GM18868 (cell line): ENCODE data around the gene CAMKK2.
A peak's percentile ranks its signal among the peaks of the same experiment; 100 is the strongest.
"Not testable (repeated sequence)": the region's sequence is repeated elsewhere in the genome, so short reads cannot be mapped to it uniquely, and the experiment has no call there.

ENCODE experiments used
- ATAC-seq: cut with Tn5 transposase; IDR thresholded peaks from one replicate; pipeline ENCODE4 v1.9.1; 2021; ENCODE audit warnings: mild to moderate bottlenecking, moderate library complexity; ENCODE audit not compliant: unreplicated experiment

The CAMKK2 gene

DNA sequence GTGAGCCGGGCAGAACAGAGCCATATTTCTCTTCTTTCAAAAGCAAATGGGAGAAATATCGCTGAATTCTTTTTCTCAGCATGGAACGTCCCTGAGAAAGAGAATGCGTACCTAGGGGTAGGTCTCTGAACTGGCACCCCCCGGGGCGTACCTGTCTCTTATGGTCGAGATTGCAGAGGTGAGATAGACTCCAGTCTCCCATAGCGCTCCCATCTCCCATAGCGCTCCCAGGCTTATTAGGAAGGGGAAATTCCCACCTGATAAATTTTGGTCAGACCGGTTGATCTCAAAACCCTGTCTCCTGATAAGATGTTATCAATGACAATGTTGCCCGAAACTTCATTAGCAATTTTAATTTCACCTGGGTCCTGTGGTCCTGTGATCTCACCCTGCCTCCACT is 16.0 kb downstream of the CAMKK2 start:
- ATAC-seq, result not testable (repeated sequence)

DNA sequence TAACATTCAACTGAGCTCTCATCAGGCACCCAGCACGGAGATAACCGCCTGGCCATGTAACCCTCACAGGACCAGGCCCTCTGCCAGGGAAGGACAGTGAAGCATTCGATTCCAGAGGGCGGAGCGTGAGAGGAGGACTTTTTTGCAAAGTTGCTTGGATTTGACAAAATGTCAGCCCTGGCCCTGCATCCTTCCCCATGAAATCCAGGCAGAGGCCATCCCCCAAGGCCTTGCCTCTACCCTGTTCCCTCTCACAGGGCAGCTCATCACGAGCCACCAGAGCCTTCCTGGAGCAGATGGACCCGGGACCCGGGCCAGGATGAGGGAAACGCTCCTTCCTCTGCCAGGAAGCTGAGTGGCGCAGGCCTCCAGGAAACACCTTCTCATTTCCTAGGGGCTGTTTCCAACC is 17.0 kb downstream of the CAMKK2 start:
- ATAC-seq, result no peak

DNA sequence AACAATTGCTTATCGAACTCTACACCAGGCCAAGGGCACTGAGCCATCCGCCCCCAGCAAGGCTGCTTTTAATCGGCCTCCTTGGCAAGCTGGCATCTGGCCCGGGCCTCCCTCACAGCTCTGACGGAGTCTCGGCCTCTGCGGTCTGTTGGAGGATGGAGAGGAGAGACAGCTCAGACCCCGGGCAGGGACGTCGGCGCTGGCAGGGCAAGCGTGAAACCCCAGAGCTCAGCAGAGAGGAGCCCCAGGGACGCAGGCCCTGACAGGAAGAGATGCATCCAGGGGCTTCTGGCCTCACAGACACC is 17.5 kb downstream of the CAMKK2 start:
- no peak for ATAC-seq

DNA sequence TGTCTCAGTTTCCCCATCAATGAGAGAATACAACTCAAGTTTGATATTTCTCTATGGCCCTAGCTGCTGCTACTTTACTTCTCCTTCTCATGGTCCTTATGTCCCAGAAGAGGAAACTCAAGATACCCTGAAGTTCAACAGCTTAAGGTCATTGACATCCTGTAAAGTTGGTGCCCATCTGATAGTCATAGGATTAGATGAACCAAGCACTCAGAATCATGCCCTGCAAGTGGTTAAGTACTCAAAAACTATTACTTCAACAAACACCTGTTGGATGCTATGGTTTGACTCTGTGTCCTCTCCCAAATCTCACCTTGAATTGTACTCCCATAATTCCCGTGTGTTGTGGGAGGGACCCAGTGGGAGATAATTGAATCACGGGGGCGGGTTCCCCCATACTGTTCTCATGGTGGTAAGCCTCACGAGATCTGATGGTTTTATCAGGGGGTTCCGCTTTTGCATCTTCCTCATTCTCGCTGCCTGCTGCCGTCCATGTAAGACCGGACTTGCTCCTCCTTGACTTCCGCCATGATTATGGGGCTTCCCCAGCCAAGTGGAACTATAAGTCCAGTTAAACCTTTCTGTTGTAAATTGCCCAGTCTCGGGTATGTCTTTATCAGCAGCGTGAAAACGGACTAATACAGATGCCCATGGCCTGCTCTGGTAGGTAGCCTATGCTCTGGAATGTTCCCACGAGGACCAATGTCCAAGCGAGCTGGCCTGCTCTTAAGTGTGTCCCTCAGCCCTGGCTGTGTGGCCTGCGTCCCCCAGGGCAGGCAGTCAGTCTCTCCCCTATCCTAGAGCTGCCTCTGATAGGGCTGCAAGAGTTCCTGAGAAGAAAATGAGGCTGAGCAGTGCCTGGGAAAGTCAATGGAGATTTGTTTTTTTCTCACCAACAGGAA is 18.1 kb downstream of the CAMKK2 start:
- no peak for ATAC-seq

DNA sequence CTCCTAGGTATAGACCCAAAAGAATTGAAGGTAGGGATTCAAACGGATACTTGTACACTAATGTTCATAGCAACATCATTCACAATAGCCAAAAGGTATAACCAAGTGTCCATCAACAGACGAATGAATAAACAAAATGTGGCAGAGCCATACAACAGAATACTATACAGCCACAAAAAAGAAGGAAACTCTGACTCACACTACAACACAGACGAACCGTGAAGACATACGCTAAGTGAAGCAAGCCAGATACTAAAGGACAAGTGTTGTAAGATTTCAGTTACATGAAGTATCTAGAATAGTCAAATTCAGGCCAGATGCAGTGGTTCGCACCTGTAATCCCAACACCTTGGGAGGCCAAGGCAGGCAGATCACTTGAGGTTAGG is 19.1 kb downstream of the CAMKK2 start:
- ATAC-seq, result no peak

DNA sequence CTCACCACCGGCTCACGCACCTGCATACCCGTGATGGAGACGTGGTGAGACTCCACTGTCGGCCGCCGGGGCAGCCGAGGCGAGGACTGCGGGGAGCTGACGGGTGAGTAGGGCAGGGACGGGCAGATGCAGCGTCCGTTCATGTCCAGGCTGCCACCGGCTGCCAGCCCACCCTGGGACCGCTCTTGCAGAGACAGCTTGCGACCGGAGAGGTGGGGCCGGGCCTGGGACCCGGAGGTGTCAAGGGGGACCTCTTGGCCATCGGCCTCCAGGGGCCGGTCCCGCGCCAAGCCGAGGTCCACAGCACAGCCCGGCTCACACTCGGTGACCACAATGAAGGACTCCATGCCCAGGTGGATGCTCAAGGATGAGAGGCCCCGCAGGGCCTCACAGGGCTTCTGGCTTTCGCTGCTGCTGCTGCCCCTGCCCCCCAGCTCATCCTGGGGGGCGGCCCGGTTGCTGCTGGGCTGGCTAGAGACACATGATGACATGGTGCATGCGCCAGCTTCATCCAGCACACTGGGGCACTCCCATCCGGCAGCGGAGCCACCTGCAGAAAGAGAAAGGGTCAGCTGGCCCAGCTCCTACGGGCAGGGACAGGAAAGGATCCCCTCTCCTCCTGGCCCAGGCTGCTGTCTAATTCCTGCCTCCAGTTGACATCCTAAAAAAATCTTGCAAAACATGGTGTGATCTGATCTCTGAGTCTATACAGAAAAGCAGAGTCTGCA is 22.3 kb downstream of the CAMKK2 start:
- no peak for ATAC-seq

DNA sequence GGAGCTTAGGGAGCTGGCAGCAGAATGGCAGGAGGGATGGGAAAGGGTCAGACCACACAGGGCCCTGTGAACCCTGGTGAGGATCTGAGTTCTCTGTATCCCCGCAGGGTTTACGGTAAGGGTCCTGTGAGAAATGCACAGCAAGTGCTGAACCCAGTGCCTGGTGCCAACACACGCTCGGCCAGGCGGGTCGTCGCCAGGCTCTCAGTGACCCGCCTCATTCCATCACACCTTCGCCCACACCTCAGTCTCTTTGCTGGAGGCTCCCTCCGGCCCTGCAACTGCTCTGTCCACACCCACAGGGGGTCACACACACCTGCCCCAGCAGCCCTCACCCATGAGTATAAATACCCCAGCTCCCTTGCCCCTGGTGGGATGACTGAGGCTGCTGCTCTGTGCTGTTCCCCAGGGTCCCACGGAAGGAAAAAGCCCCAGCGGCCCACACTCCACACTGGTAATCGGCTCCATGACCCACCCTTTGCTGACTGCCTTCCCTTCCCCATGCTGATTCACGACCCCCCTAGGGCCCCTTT is 23.1 kb downstream of the CAMKK2 start:
- ATAC-seq, result no peak

DNA sequence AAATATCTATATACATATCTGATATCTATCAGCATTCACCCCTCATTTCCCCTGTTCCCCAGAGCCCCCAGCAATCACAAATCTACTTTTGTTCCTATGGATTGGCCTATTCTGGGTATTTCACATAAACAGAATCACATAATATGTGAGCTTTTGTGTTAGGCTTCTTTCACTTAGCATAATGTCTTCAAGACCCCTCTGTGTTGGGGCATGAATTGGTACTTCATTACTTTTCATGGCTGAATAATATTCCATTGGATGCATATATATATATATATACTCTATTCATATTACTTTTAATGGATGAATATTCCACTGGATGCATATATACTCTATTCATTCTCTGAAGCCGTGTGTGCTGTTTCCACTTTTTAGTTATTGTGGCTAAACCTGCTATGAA is 28.7 kb downstream of the CAMKK2 start:
- ATAC-seq, result no peak

DNA sequence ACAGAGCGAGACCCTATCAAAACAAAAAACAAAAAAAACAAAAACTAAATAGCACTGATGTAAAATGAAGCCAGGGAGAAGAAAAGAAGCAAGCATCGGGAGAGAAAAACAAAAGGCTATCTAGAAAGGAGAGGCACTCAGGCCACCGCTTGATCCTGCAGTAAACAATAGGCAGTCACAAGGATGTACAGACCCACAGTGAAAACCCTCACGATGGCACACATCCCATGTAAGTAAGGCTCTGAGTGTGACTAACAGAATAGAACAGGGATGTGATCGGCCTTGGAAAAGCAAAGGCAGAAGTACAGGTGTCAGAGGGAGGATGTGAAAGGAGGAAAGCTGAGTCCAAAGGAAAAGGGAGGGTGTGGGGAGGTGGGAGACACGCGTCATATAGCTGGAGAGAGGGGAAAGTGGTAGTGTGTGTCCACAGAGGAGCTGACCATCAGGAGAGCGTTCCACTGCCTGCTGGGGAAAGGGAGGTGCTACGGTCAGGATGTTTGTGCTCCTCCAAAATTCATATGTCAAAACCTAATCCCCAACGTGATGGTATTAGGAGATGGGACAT is 31.5 kb downstream of the CAMKK2 start:
- no peak for ATAC-seq

DNA sequence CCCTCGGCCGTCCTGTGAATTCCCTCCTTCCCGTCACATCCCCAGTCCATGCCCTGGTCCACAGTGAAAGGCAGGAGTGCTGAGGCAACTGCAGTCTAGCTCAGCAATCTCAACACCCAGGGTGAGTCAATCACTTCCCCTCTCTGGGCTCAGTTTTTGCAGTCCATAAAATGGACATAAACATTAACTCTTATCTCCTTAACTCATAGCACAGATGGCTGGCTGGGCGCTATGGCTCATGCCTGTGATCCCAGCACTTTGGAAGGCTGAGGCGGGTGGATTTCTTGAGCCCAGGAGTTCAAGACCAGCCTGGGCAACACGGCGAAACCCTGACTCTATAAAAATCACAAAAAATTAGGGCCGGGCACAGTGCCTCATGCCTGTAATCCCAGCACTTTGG is 32.4 kb downstream of the CAMKK2 start:
- no peak for ATAC-seq

DNA sequence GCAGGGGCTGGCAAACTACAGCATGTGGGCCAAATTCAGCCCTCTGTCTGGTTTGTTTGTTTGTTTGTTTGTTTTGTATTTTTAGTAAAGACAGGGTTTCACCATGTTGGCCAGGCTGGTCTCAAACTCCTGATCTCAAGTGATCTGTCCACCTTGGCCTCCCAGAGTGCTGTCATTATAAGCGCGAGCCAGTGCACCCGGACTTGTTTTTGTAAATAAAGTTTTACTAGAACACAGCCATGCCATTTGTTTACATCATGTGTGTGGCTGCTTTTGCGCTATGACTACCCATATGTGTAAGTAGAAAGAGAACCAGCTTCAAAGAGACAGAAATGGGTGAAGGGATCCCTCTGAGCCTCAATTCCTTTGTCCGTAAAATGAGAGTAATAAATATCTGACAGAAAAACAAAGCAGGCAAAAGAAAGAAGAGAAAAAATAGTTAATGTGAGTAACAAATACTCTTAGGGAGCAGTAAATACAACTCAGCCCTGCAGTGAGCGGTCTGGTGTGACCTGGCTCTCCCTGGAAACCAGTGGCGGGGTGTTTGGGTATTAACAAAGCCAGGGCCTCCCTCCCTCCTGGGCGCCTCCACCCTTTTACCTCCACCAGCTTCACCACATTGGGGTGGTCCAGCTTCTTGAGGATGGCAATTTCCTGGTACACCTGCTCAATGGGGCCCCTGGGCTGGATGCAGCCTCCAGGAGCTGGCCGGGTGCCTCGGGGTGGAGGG is 33.1 kb downstream of the CAMKK2 start:
- ATAC-seq, result no peak

DNA sequence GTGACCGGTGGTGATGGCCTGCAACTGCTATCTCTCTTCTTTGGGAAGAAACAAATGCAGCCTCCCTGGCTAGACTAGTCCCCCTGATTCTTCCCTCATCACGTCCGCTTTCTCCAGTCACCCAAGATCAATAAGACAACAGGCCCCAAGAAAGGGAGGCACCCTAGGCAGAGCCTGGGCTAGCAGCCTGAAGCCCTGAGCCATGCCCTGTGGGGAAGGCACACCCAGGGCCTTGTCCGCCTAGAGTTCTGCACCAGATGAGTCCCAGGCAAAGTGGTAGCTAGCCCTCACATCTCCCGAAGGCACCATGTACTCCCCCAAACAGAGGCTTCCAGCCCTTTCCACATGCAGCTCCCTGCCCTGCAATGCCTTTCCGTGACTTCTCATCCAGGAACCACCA is 35.1 kb downstream of the CAMKK2 start:
- ATAC-seq, result no peak

DNA sequence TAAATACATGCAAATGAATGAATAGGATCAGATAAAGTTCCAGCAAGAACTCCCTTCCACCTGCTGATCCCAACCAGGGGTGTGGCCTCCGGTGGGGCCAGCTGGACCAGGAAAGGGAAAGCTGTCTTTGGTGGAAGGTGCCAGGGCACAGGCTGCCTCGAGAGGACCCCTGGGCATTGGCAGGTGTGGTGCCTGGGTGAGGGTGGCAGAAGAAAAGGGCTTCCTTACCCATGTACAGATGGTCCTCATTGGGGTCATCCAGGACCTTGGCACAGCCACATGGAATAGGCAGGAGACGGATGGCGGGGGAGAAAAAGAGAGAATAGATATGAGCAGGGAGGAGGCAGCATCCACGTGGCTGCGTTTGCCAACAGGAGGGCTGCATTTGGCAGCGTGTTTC is 36.4 kb downstream of the CAMKK2 start:
- no peak for ATAC-seq

DNA sequence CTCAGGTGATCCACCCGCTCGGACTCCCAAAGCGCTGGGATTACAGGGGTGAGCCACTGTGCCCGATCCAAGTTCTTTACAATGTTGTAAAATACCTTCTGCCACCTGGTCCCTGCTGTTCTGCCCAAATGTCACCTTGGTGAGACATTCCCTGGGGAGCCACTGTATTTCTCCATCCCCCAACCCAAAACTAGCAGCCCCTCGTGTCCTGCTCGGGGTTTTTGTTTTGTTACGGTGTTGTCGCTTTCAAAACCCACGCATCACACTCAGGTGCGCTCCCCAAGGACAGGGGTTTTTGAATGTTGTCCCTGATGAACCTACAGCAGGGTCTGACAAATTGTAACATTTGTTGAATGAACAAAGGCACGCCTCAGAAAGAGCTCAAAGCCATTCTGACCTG is 37.4 kb downstream of the CAMKK2 start:
- ATAC-seq, result no peak

DNA sequence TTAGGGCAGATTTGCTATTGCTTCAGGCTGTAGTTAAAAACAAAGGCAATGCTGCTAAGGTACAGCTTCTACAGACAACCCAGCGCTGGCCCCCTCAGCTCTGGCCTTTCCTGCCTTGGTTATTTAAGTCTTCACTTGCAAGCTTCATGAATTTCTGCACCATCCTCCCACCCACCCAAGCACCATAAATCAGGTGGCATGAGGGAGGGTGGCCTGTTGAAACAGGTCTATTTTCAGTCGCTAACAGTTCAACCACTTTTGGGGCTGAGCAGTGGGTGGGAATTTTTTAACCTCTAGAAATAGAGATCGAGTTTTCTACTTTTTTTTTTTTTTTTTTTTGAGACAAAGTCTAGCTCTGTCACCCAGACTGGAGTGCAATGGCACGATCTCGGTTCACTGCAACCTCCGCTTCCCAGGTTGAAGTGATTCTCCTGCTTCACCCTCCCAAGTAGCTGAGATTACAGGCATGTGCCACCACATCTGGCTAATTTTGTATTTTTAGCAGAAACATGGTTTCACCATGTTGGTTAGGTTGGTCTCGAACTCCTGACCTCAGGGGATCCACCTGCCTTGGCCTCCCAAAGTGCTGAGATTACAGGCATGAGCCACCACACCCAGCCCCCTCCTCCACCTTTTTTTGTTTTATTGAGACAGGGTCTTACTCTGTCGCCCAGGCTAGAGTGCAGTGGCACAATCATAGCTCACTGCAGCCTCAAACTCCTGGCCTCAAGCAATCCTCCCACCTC is 38.6 kb downstream of the CAMKK2 start:
- peak; percentile 58 for ATAC-seq

DNA sequence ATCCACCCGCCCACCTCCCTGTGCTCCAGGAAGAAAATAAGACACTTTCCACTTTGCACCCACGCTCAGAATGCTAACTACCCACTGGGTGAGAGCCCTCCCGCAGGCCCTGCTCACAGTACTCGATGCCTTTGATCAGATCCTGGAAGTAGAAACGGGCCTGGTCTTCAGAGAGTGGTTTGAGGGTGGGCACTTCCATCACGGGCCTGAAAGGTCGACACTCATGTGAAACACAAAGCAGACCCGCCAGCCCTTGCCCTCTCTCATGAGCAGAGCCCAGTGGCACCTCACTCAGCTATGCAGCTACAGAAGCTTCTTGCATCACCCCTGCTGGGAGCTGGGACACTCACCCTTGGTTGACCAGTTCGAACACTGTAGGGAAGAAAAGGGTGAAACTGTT is 41.1 kb downstream of the CAMKK2 start:
- ATAC-seq, result no peak

DNA sequence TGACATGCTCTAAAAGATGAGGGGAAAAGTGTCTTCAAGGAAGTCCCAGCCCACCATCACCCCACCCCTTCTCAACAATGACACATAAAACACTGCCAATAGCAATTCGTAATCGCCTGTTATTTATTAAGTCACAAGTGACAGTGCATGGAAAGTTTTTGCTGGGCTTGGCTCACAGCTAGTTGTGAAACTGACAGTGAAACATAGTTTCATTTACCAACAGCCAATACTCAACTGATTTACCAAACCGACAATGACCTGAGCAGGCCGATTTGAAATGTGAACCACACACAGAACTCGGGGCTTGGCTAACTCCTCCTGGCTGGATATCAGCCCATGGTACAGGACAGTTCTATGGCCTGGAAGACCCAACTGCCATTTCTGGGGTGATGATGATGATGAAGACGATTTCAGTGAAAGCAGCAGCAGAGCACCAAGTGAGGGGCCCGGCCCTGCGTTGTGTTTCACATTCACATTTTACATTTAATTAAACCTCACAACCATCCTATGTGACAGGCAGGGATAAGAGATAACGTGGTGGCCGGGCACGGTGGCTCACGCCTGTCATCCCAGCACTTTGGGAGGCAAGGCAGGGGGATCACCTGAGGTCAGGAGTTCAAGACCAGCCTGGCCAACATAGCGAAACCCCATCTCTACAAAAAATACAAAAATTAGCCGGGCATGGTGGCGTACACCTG is 42.7 kb downstream of the CAMKK2 start:
- ATAC-seq, result no peak

DNA sequence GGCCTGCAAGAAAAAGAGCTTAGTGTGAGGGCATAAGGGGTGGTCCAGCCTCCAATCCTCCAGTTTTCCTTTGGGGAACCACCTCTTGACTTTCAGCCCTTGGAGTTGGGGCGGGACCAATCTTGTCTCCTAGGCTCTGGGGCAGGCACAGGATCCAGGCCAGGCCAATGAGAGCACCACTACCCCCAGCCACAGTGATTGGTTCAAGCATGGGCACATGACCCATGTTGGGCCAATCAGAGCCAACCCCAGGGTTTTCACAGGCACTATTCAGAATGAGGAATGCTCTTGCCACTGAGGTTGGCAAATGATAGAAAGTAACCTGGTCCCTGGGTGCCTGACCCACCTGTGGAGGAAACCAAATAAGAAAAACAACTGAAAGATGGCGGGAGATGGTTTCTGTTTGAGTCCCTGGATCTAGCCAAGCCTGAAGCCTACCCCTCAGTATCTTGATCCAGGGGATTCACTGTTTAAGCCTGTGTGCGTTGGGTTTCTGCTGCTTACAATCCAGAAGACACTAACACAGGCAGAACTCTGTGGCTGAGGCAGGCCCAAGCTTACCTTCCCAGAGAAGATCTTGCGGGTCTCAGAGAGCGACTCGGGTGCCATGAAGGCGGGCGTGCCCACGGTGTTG is 43.7 kb downstream of the CAMKK2 start:
- no peak for ATAC-seq

DNA sequence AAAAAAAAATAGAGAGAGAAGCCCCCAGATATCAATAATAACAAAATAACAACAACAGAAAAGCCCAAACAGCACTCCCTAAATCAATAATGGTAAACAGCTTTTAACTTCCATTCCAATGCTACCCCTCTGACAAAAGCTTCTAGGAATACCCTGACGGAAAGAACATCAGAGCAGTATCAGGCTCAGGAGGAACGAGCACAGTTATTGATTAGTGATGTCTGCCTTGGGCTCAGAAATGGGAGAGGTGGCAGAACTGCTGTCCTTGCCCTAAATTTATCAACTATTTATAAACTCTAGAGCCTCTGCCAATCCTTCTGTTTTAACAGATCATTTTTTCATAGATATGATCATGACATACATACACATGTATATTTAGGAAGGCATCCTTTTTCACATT is 44.7 kb downstream of the CAMKK2 start:
- no peak for ATAC-seq

DNA sequence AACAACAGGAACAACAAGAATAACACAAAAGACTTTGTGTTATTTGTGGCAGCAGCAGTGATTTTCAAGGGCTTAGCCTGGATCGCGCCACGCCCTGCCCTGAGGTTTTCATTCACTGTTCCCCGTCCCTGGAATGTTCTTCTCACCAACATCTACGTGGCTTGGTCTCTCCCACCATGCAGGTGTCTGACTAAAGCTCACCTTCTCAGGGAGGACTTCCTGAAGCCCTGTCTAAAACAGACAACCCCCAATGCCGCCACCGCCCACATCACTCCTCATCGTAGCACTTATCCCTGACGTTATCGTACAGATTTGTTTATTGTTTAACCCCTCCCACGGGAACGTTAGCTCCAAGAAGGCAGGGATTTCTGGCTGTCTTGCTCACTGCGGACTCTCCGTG is 46.1 kb downstream of the CAMKK2 start:
- ATAC-seq, result no peak
